Stimulated activated CD8-positive, alpha-beta memory T cell treated with anti-CD3 and anti-CD28 coated beads, Interleukin-15, amount 100 ng/mL, for 48 hours (primary cell): ENCODE data around the gene KRCC1.
A peak's percentile ranks its signal among the peaks of the same experiment; 100 is the strongest.
"Not testable (repeated sequence)": the region's sequence is repeated elsewhere in the genome, so short reads cannot be mapped to it uniquely, and the experiment has no call there.

Experiments used
- DNase-seq, 2 donors: peaks; one replicate each; pipeline ENCODE4 v3.0.0-alpha.2; 2020; ENCODE audit warnings: low read depth in 2 of 2

KRCC1 gene

GRCh38 chr2:88042476-88042875 lies 13.1 kb downstream of the KRCC1 start:
- DNase-seq, result no peak

- DNase-seq, result no peak
These were observed 17.1 kb downstream of the KRCC1 start for GRCh38 chr2:88038263-88039105.

- DNase-seq, result no peak
These were observed 19.0 kb downstream of the KRCC1 start for GRCh38 chr2:88036606-88037005.

- no peak for DNase-seq
These were observed 19.4 kb downstream of the KRCC1 start for GRCh38 chr2:88036182-88036581.

GRCh38 chr2:88032070-88032702 lies 23.4 kb downstream of the KRCC1 start:
- DNase-seq, result no peak

- DNase-seq, result no peak
These were observed 26.7 kb downstream of the KRCC1 start for GRCh38 chr2:88028931-88029330.

- no peak for DNase-seq
These were observed 27.7 kb downstream of the KRCC1 start for GRCh38 chr2:88027697-88028389.

GRCh38 chr2:88024509-88024908 lies 31.1 kb downstream of the KRCC1 start:
- no peak for DNase-seq

GRCh38 chr2:88022669-88022921 lies 33.0 kb downstream of the KRCC1 start:
- DNase-seq, result no peak

GRCh38 chr2:88019985-88020384 lies 35.6 kb downstream of the KRCC1 start:
- no peak for DNase-seq

- no peak for DNase-seq
These were observed 36.7 kb downstream of the KRCC1 start for GRCh38 chr2:88018909-88019308.

- not testable (repeated sequence) for DNase-seq
These were observed 37.3 kb downstream of the KRCC1 start for GRCh38 chr2:88018077-88018805.

GRCh38 chr2:88017780-88018038 lies 37.9 kb downstream of the KRCC1 start:
- DNase-seq, result not testable (repeated sequence)

GRCh38 chr2:88016960-88017779 lies 38.4 kb downstream of the KRCC1 start:
- peak; percentile 37 to 40 for DNase-seq

GRCh38 chr2:88016086-88016959 lies 39.3 kb downstream of the KRCC1 start, which contains the start of gene RNU2-63P:
RNU2-63P (minus strand) TSS chr2:88016547.
- peak; percentile 51 to 52 for DNase-seq

- no peak for DNase-seq
These were observed 44.6 kb downstream of the KRCC1 start for GRCh38 chr2:88011011-88011410.

- DNase-seq, result no peak
These were observed 45.4 kb downstream of the KRCC1 start for GRCh38 chr2:88010136-88010535.

GRCh38 chr2:88006912-88007439 lies 48.6 kb downstream of the KRCC1 start:
- no peak for DNase-seq

- DNase-seq, result no peak
These were observed 49.8 kb downstream of the KRCC1 start for GRCh38 chr2:88005776-88006175.

GRCh38 chr2:88003074-88003755 lies 52.4 kb downstream of the KRCC1 start:
- DNase-seq, result no peak
